NCI-H748 (cell line): ENCODE results near the gene PPY.
"Not testable (repeated sequence)": the region's sequence is repeated elsewhere in the genome, so short reads cannot be mapped to it uniquely, and the experiment has no call there.

Source experiments
- DNase-seq: peaks from one replicate; lab custom pipeline; 2025; ENCODE audit not compliant: unreplicated experiment; lab: John Stamatoyannopoulos, UW

PPY gene

DNA sequence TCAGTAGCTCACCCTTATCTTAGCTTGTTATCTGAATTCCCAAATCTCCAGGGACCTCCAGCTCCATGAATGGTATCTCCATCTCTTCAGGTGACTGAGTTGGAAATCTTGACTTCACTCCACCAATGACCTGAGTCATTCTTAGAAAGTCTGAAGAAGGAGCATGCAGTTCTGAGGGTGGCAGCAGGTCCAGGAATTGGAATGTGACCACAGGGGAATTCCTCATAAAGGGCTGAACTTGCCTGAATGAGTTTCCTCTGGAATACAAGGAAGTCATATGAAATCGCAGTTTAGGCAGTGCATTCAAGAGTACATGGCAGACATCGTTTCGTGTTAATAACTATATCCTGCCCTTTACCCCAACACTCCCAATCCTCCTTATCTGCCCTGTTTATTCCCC, 24.0 kb upstream of the PPY start:
- DNase-seq = no peak

DNA sequence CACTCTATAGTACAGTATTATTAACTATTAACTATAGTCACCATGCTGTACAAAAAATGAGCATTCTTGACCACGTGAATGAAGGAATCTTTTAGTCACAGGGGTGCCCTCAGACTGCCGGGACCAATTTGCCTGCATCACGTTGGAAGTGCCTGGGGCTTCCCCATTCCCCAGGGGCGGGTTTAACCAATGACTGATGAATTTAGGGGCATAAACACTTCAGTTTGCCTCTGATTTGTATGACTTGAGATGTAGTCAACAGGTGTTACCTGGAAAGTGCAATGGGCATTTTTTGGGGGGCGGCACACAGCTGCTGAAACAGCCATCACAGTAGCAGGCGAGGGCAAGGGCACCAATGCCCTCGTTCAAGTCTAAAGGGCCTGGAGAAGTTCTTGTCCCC, 20.2 kb upstream of the PPY start:
- DNase-seq = no peak

DNA sequence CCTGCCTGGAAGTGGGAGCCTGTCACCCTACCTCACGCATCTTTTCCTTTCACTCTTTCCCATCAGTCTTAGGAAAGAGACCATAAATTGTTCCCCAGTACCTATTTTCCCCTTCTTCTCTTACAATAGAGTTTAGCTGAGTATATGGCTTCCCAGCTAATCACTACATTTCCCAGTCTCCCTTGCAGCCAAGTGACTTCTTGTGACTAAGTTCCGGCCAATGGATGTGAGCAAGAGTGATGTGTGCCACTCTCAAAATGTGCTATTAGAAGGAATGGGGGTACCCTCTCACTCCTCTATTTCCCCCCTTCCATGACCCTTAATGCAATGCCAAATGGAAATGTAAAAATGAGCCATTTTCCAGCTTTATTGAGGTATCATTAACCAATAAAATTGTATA, 19.7 kb upstream of the PPY start:
- DNase-seq = no peak

DNA sequence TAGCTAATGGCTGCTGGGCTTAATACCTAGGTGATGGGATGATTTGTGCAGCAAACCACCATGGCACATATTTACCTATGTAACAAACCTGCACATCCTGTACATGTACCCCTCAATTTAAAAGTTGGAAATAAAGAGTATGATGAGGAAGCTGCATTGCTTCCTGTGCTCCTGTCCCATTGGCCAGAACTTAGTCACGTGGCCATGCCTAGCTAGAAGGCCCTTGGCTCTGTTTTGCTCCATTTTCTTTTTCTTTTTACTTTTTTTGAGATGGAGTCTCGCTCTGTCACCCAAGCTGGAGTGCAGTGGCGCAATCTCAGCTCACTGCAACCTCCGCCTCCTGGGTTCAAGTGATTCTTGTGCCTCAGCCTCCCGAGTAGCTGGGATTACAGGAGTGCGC, 19.0 kb upstream of the PPY start:
- not testable (repeated sequence) for DNase-seq

DNA sequence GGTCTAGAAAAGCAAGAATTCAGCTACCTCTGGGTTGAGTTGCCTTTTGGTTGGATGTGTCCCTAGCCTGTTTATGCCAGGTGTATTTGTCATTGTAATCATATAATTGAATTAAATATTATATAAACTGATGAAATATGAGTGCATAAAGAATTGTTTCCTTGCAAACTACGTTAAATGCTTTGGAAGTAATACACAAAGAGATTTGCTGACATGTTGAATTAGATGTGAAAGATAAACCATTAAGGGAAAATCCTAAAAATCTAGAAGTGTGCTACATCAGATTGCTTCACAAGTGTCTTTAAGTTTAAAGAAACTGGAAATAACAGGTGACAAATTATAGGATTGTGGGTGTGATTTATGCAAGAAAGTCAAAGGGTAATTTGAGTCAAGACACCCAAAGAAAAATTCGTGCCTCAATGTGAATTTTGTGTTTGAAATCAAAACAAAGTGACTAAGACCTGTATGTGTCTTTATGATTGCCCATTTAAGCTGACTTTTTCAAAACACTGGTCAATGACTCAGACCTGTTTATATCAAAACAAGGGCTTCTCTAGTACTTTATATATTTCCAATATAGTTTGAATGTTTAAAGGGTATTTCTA, 16.6 kb upstream of the PPY start:
- no peak for DNase-seq

DNA sequence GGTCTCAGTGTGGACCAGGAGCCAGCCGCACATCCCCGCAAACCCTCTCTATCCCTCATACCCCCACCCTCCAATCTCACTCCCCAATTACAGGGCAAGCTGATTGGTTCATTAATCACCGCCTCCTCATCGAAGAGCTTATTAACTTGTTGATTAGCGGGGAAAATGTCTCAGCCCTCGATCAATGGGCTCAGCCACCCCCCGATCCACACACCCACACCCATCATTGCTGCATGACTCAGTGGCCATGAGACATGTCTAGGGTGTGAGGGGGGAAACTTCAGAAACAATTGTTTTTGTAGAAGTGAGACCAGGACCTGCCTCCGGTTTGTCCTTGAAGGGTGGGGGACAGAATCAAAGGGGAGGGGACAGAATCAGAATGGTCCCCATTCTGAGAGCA, 13.9 kb upstream of the PPY start:
- DNase-seq = no peak

DNA sequence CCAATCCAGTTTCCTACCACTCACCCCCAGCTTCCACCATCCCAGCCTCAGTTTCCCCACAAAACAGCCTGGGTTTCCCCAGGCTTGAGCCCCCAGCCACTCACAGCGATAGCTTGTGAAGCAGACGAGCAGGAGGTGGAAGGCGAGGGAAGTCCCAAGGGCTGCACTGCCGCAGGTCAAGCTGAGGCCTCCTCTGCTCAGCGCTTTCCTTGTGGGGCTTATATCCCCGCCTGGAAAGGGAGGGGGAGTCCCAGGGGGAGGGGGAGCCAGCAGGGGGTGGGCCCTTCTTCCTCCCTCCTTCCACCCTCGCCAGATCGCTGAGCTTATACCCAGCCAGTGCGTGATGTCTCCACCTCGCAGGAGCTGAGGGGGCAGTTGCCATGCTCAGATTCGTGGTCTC, 11.5 kb upstream of the PPY start, which contains the start of gene PYY:
PYY (minus strand) TSS at position 195 of the 400 bp plus-strand sequence. CDS start 457 bp downstream, outside the sequence.
- no peak for DNase-seq

DNA sequence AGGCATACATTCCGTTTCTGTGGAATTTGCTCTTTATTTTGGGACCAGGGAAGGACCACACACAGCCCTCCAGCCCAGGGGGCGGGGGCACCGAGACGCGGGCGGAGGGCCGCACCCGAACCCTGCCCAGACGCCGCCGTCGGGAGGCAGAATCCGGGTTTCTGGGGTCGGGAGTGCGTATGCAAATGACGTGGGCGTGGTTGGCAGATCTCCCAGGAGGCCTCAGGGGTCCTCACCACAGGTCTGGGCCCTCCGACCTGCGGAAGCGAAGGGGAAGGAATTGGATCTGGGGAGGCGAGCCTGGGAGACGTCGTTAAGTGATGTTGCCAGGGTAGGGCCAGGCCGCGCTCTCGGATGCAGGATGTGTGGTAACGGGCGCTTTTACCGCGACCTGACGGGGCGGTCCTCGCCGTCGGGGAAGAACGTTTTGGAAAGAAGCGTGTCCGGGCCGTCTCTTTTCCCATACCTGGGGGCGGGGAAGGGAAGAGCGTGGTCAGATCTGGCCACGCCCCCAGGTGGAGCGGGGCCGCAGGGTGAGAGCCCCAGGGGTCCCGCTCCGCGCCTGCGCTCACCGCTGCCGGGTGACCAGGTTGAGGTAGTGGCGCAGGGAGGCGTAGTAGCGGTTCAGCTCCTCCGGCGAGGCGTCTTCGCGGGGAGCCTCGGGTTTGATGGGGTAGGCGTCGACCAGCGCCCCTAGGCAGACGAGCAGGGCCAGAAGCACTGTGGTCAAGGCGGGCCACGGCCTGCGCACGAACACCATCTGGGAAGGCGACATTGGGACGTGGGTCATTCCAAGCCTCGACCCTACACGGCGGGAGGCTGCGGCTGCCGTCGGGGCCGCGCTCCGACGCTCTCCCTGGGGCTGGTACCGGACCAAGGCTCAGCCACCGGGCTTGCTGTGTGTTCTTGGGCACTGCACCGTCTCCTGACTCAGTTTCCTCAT, 10.7 kb upstream of the PPY start:
- peak; percentile 49 for DNase-seq

DNA sequence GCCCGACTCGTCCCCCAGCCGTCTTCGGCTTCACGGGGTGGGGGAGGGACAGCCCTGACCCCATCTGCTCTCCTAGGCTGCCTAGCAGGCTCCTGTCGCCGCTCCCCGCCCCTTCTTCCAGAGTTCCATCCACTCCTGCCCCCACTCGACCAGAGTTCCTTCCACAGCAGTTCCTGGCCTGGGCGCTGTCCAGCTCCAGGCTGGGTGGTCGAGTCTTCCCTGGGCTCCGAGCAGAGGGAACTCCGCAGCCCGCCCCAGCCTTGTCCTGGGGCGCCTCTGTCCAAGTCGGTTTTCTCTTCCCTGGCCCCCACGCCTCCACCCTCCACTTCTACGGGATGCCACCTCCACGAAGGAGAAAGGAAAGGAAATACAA, 10.1 kb upstream of the PPY start:
- no peak for DNase-seq

DNA sequence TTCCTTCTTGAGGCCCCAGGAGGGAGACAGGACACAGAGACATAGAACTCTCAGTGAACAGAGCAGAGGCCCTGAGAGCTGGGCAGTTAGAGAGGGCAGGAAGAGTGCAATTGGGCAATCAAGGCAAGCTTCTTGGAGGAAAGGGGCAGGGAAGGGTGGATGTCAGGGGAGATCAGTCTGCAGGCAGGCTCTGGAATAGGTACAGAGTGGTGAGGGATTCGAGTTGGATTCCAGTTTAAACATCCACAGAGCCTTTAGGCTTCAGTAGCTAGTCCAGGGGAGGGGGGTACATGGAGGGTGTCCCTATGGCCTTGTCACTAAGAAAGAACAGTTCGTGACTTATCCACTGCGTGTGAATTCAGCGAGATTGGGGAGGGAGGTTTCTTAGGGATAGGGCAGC, 9.5 kb upstream of the PPY start:
- no peak for DNase-seq

DNA sequence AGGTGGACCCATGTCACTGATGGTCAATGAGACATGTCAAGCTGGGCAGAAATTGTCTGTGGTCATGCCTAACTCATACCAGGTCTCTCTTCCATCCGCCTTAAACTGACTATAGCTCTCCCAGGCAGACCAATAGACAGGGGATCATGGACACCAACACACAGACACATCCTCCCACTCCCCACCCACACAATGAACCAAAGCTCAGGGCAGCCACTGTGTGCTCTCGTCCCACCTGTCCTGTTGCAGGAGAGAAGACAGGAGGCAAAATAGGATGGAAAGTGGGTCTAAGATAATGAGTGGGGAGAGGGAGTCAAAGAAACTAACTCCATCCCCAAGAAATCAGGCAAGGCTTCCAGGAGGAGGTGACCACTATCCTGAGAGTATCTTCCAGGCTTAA, 8.3 kb upstream of the PPY start:
- no peak for DNase-seq

DNA sequence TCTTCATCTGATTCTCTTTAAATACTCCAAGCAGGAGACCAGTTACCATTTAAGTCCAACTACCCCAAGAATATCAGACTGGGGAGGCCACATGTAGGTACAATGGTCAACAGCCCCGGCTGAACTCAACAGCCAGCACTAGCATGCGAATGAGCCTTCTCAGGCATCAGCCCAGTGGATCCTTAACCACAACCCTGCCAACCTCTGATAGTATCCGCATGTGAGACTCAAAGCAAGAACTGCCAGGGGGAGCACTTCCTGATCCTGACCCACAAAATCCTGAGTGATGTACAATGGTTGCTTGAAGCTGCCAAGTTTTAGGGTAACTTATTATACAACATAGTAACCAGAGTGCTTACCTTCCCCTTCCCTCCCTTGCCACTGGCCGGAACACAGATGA, 7.5 kb upstream of the PPY start:
- DNase-seq = no peak

DNA sequence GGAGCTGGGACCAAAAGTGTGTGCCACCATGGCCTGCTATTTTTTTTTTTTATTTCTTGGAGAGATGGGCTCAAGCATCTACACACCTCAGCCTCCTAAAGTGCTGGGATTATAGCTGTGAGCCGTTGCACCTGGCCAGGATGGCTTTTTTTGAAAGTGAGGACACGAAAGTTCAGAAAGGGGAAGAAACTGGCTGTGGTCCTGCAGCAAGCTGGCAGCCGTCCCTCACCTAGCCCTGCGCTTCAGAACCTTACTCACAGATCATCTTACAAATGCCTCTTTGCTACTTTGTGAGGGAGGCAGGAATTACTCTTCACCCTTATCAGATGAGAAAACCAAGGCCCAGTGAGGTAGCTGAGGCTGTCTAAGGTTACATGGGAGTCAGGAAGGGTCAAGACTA, 4.5 kb upstream of the PPY start:
- DNase-seq = no peak

DNA sequence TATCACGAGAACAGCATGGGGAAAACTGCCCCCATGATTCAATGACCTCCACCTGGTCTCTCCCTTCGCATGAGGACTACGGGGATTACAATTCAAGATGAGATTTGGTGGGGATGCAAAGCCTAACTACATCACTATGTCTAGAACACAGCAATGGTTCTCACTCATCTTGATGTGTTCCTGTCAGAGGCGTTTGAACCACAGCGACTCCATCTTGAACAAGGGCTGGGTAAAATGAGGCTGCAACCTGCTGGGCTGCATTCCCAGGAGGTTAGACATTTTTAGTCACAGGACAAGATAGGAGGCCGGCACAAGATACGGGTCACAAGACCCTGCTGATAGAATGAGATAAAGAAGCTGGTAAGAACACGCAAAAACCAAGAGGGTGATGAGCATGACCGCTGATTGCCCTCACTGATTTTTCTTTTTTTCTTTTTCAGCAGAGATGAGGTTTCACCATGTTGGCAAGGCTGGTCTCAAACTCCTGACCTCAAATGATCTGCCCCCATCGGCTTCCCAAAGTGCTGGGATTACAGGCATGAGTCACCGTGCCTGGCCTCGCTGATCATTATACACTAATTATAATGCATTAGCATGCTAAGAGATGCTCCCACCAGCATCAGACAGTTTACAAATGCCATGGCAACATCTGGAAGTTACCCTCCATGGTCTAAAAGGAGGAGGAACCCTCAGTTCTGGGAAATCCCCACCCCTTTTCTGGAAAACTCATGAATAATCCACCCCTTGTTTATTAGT, 3.0 kb upstream of the PPY start:
- DNase-seq = no peak

DNA sequence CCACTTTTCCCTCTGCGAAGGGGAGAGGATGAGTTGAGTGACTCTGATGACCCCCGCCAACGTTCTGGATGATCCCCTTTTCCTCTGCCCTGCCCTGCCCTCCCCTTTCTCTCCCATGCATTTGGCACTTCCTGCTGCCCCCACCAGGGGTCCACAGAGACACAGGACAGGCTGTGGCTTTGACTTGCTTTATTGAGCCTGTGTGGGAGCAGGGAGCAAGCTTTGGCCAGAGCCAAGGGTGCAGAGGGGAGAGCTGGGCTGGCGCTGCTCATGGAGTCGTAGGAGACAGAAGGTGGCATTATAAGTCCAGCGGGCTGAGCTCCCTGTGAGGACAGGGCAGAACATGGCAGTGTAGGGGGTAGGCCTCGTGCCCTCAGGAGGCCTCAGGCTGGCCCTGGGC, 1.6 kb downstream of the PPY start:
- peak; percentile 31 for DNase-seq

DNA sequence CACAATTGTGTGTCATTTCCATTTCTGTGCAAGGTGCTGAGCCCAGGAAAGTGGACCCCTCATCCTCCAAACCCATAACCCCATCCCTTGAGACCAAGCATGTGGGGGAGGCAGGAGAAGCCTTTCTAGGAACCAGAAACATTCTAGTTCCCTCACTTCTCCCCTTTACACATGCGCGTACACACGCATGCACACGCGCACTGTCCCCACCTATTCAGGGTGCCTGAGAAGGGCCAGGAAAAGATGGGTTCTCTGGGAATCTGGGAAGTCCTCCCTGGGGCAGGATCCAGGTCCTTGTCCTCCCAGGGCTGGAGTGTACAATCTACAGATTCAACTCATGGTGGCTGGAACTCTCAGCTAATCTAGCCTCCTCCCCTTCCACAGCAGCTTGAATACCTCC, 2.4 kb downstream of the PPY start:
- no peak for DNase-seq

DNA sequence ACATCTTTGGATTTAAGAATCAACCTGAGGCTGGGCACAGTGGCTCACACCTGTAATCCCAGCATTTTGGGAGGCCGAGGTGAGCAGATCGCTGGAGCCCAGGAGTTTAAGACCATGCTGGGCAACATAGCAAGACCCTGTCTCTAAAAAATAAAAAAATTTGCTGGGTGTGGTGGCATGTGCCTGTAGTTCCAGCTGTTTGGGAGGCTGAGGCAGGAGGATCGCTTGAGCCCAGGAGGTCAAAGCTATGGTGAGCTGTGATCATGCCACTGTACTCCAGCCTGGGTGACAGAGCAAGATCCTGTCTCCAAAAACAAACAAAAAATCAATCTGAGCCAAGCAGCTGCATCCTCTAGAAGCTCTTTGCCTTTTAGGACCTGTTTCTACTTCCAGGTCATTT, 2.8 kb downstream of the PPY start:
- DNase-seq = not testable (repeated sequence)

DNA sequence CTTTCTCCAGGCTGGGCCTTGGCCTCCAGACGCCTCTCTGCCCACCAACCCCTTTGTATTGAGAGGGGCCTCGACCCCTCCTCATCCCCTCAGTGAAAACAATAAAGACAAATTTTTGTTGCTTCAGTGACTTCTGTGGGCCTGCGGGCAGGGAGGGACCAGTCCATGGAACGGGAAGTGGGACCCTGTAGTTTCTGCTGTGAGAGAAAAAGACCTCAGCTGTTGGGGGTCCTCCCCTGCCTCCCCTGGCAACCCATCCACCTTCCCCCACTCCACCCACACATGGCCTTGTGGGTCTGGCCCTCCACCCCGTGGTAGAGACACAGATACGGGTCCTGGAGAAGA, 3.5 kb downstream of the PPY start:
- no peak for DNase-seq

DNA sequence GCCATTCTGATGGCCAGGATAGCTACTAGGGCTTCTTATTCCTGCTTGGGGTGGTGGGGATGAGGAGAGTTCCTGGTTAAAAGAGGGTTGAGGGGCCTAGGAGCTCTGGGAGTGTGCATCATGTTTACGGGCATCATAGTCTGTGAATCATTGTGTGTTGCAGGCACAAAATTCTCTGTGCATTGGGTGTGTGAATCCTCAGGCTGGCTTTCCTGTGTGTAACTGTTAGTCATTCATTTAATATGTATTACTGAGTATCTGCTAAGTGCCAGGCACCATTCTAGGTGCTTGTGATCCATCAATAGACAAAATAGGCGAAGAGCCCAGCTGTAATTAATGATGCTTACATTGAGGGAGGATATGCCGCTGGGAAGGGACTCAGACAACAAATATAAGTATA, 5.8 kb downstream of the PPY start:
- no peak for DNase-seq

DNA sequence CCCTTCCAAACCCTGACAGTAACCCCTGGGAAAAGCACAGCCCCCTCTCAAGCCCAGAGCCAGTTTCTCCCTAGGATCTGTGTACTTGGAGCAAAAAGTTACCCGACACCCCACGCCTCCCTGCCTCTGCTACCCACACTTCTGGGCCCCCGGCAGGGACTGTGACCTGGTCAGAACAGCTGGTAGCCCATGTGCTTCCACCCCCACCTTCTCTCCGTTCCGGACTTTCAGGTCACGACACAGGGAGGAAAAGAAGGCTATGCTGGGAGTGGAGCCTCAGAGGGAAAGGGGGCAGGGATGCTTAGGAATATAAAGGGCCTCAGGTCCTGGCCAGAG, 6.4 kb downstream of the PPY start:
- DNase-seq = no peak

DNA sequence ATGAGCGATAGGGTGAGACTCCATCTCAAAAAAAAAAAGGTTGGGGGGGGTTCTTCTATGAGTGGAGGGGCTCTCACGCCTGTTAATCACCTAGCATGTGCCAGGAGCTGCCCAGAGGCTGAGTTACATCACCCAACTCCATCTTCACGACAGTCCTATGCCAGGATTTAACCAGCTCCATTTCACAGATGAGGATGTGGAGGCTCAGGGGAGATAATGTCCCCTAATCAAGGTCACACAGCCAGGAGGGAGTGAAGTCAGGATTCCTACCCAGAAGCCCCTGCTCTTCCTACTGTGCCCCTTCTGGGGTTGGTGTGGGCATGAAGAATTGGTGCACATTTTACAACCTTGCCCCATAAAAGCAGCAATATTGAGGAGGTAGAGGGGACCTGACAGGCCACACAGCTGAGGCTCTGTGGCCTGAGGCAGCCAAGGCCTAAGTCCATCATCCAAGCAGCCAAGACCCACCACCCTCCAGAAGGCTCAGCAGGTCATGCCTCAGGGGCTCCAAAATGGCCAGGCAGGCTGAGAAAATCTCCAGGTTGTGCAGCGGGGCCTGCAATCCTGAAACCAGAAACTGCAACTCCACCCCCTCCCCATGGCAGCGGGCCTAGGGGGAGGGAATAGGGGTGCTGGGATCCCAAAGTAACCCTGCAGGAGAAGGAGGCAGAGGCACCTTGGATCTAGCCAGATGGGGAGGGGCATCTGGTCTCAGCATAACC, 6.9 kb downstream of the PPY start:
- no peak for DNase-seq

DNA sequence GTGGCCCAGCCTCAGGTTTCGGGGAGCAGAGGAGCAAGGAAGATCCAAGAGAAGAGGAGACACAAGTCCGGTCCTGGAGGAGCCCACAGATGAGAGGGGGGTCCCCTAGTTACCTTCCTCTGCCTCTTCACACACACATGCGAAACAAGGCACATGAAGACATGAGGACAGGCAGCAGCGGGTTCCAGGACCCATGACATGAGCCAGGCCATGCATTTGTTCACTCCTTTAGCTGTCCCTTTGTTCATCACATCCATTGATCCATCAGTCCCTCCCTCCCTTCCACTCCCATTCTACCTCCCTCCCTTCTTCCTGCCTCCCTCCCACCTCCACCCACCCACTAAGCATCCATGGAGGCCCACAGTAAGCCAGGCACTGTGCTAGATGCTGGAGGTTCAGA, 9.4 kb downstream of the PPY start:
- DNase-seq = no peak
